HepG2 (cell line): ENCODE measurements around the gene C1orf74. TPM values are rescaled to one million over a fixed set of nuclear protein-coding genes. Genes with fewer than 3 reads are reported as not detected.

ENCODE experiments used
- CAMTA2 ChIP-seq: sonication (generic); formaldehyde crosslinking; IDR thresholded peaks from 2 replicates; pipeline ENCODE4 v1.4.0; 2020; ENCODE audit warnings: mild to moderate bottlenecking, missing genetic modification reagents, borderline replicate concordance
- CENPT ChIP-seq: sonication (generic); formaldehyde crosslinking; IDR thresholded peaks from 2 replicates; pipeline ENCODE4 v1.8.0; 2022; ENCODE audit warnings: low read depth, mild to moderate bottlenecking, moderate library complexity, missing genetic modification reagents
- ELF3 ChIP-seq: IDR thresholded peaks from 2 replicates; pipeline ENCODE4 v1.6.1; 2016; ENCODE audit warnings: missing genetic modification reagents, missing compliant biosample characterization
- FOXK2 ChIP-seq: fragments of 450-650 bp; IDR thresholded peaks from 2 replicates; pipeline ENCODE4 v1.6.1; 2016
- FOXO1 ChIP-seq: sonication (generic); formaldehyde crosslinking; IDR thresholded peaks from 2 replicates; pipeline ENCODE4 v1.4.0; 2020; ENCODE audit warnings: missing genetic modification reagents
- HCFC1 ChIP-seq: fragments of 150-350 bp; IDR thresholded peaks from 2 replicates; pipeline ENCODE4 v1.6.1; 2014; ENCODE audit warnings: low read depth, low read length
- HNF4A ChIP-seq: sonication (generic); formaldehyde crosslinking; IDR thresholded peaks from 2 replicates; pipeline ENCODE4 v1.4.0; 2020; ENCODE audit warnings: missing genetic modification reagents
- HOXA5 ChIP-seq: sonication (generic); formaldehyde crosslinking; IDR thresholded peaks from 2 replicates; pipeline ENCODE4 v1.4.0; 2020; ENCODE audit warnings: missing genetic modification reagents
- IRF9 ChIP-seq: sonication (generic); formaldehyde crosslinking; IDR thresholded peaks from 2 replicates; pipeline ENCODE4 v1.8.0; 2022; ENCODE audit warnings: missing genetic modification reagents, mild to moderate bottlenecking, borderline replicate concordance
- KLF11 ChIP-seq: IDR thresholded peaks from 2 replicates; pipeline ENCODE4 v1.6.1; 2016; ENCODE audit warnings: missing compliant biosample characterization
- MXI1 ChIP-seq: IDR thresholded peaks from 3 replicates; pipeline ENCODE4 v1.6.1; 2012; ENCODE audit warnings: low read depth, low read length, inconsistent platforms, borderline replicate concordance
- NPAS2 ChIP-seq: sonication (generic); formaldehyde crosslinking; IDR thresholded peaks from 2 replicates; pipeline ENCODE4 v1.8.0; 2022; ENCODE audit warnings: mild to moderate bottlenecking, missing genetic modification reagents, borderline replicate concordance
- RNF219 ChIP-seq: sonication (generic); formaldehyde crosslinking; IDR thresholded peaks from 2 replicates; pipeline ENCODE4 v1.5.0; 2020; ENCODE audit warnings: mild to moderate bottlenecking, missing genetic modification reagents
- SAP130 ChIP-seq: IDR thresholded peaks from 2 replicates; pipeline ENCODE4 v1.6.1; 2016; ENCODE audit warnings: low read depth
- SRY ChIP-seq: sonication (generic); formaldehyde crosslinking; IDR thresholded peaks from 2 replicates; pipeline ENCODE4 v1.8.0; 2022; ENCODE audit warnings: mild to moderate bottlenecking, missing genetic modification reagents
- SUZ12 ChIP-seq: fragments of 150-350 bp; IDR thresholded peaks from 2 replicates; pipeline ENCODE4 v1.6.1; 2014; ENCODE audit warnings: low read depth, low read length
- XRCC5 ChIP-seq: fragments of 200-400 bp; formaldehyde crosslinking; optimal IDR thresholded peaks from 2 replicates; pipeline ENCODE3; 2017; ENCODE audit warnings: mild to moderate bottlenecking, low read length
- ZBTB7B ChIP-seq: sonication (generic); formaldehyde crosslinking; IDR thresholded peaks from 2 replicates; pipeline ENCODE4 v1.4.0; 2020; ENCODE audit warnings: missing genetic modification reagents
- ZFP36L2 ChIP-seq: sonication (generic); formaldehyde crosslinking; IDR thresholded peaks from 2 replicates; pipeline ENCODE4 v1.4.0; 2020; ENCODE audit warnings: missing genetic modification reagents
- ZFY ChIP-seq: sonication (generic); formaldehyde crosslinking; IDR thresholded peaks from 2 replicates; pipeline ENCODE4 v1.4.0; 2020; ENCODE audit warnings: missing genetic modification reagents
- ZNF136 ChIP-seq: sonication (generic); formaldehyde crosslinking; IDR thresholded peaks from 2 replicates; pipeline ENCODE4 v1.8.1; 2022; ENCODE audit warnings: low read depth, mild to moderate bottlenecking, moderate library complexity, missing genetic modification reagents
- ZNF253 ChIP-seq: sonication (generic); formaldehyde crosslinking; IDR thresholded peaks from 2 replicates; pipeline ENCODE4 v1.8.0; 2022; ENCODE audit warnings: mild to moderate bottlenecking, missing genetic modification reagents, borderline replicate concordance
- ZNF260 ChIP-seq: sonication (generic); formaldehyde crosslinking; IDR thresholded peaks from 2 replicates; pipeline ENCODE4 v1.4.0; 2020; ENCODE audit warnings: missing genetic modification reagents, low read depth, mild to moderate bottlenecking, borderline replicate concordance
- ZNF3 ChIP-seq: IDR thresholded peaks from 2 replicates; pipeline ENCODE4 v1.7.0; 2017; ENCODE audit warnings: inconsistent platforms
- ZNF317 ChIP-seq: sonication (generic); formaldehyde crosslinking; IDR thresholded peaks from 2 replicates; pipeline ENCODE4 v1.5.0; 2020; ENCODE audit warnings: mild to moderate bottlenecking, missing genetic modification reagents
- ZNF33B ChIP-seq: sonication (generic); formaldehyde crosslinking; IDR thresholded peaks from 2 replicates; pipeline ENCODE4 v1.5.1; 2020; ENCODE audit warnings: mild to moderate bottlenecking, missing genetic modification reagents
- ZNF432 ChIP-seq: sonication (generic); formaldehyde crosslinking; IDR thresholded peaks from 2 replicates; pipeline ENCODE4 v1.5.0; 2020; ENCODE audit warnings: missing genetic modification reagents, mild to moderate bottlenecking, borderline replicate concordance
- ZNF501 ChIP-seq: sonication (generic); formaldehyde crosslinking; IDR thresholded peaks from 2 replicates; pipeline ENCODE4 v1.5.1; 2020; ENCODE audit warnings: mild to moderate bottlenecking, moderate library complexity, missing genetic modification reagents
- ZNF570 ChIP-seq: sonication (generic); formaldehyde crosslinking; IDR thresholded peaks from 2 replicates; pipeline ENCODE4 v1.4.0; 2020; ENCODE audit warnings: mild to moderate bottlenecking, missing genetic modification reagents, borderline replicate concordance
- ZNF768 ChIP-seq: sonication (generic); formaldehyde crosslinking; IDR thresholded peaks from 2 replicates; pipeline ENCODE4 v1.4.0; 2020; ENCODE audit warnings: missing genetic modification reagents
- ZNF891 ChIP-seq: sonication (generic); formaldehyde crosslinking; IDR thresholded peaks from 2 replicates; pipeline ENCODE4 v1.5.0; 2020; ENCODE audit warnings: mild to moderate bottlenecking, missing genetic modification reagents
- polyA plus RNA-seq, 8 experiments: library from polyadenylated mRNA; depleted of rRNA in 3 of 8; stranded (reverse) in 7 of 8; unstranded in 1 of 8; fragments of >200 nt; fragmentation: Illumina TruSeq in 4 of 8; extraction: Trizol in 4 of 8; gene quantifications; 2 replicates each; pipeline versions ENCODE4 v1.2.1 to v1.2.3, GENCODE V29; 2011 to 2016; ENCODE audit warnings: low read depth in 4 of 8, missing spikeins in 1 of 8, mixed read lengths in 1 of 8; ENCODE audit not compliant: insufficient read depth in 1 of 8
- total RNA-seq, 5 experiments: library from RNA; depleted of rRNA; stranded (reverse); fragments of >200 nt; fragmentation: Illumina TruSeq; extraction: Trizol; gene quantifications; 2 replicates each; pipeline ENCODE4 v1.2.3, GENCODE V29; 2016; ENCODE audit warnings: low read depth in 1 of 5

The C1orf74 gene
- total and polyA plus RNA-seq, 2 of the 13 experiments (the other 11 are each of a cell fraction or from before 2014, with no cell fraction given): 0.33 to 0.71 TPM

- TF ChIP-seq IRF9 (peak; percentile 52; the same call in 1 of the 2 replicates), SAP130 (peak; percentile 56), ZFP36L2 (no peak), ZNF891 (no peak), ZNF768 (peak; percentile 31; the same call in 1 of the 2 replicates), SUZ12 (no peak), MXI1 (no peak; the same call in 2 of the 3 replicates), ZNF501 (CRISPR knock-in tag) (peak; percentile 84; the same call in 1 of the 2 replicates), ZNF33B (CRISPR knock-in tag) (no peak), ZNF432 (no peak), ZNF317 (no peak; the same call in 1 of the 2 replicates), CAMTA2 (no peak), FOXO1 (no peak), ZBTB7B (CRISPR knock-in tag) (peak; percentile 21; the same call in 1 of the 2 replicates), ZNF136 (CRISPR knock-in tag) (no peak), SRY (no peak), KLF11 (CRISPR knock-in tag) (no peak), HNF4A (CRISPR knock-in tag) (peak; percentile 47), XRCC5 (peak; percentile 91), ZNF3 (no peak), ZNF253 (CRISPR knock-in tag) (no peak), ZFY (CRISPR knock-in tag) (peak; percentile 77), RNF219 (CRISPR knock-in tag) (no peak), ELF3 (CRISPR knock-in tag) (peak; percentile 66; the same call in 1 of the 2 replicates), ZNF570 (CRISPR knock-in tag) (no peak), ZNF260 (no peak), HCFC1 (no peak), CENPT (CRISPR knock-in tag) (no peak), FOXK2 (no peak), HOXA5 (CRISPR knock-in tag) (no peak), NPAS2 (no peak)
Measured at GRCh38 chr1:209747580-209748262, 36.6 kb downstream of the C1orf74 start (continued).
